ENCODE results near the gene FAM20A. TPM values are rescaled to one million over a fixed set of nuclear protein-coding genes. Genes with fewer than 3 reads are reported as not detected.

The FAM20A gene
- polyA plus RNA-seq, 1 donor from 2014 or later: not detected

GRCh38 chr17:68562736-68563135 is 38.4 kb downstream of the FAM20A start:
- H3K9me2 ChIP-seq (ENCODE audit: insufficient read depth, low read length): no peaks in the 10 kb centered on the region
- TF ChIP-seq CTCF (IDR thresholded peaks at IDR 0.05; ENCODE audit: poor library complexity, severe bottlenecking): no peak
- no peak for TF ChIP-seq TAF1 (IDR thresholded peaks at IDR 0.05; ENCODE audit: low read depth)
- no peaks in the 10 kb centered on the region for H3K27me3 ChIP-seq (ENCODE audit: insufficient read depth, low read depth, low read length)
- H3K79me2 ChIP-seq (replicated peaks; ENCODE audit: insufficient read depth, low read length): no peaks in the 10 kb centered on the region
- H3K36me3 ChIP-seq (ENCODE audit: insufficient read depth, low read length): no peaks in the 10 kb centered on the region
- no peak overlapping the region for H3K4me3 ChIP-seq (ENCODE audit: low read length)
- H3K9ac ChIP-seq (ENCODE audit: low read length): no peak overlapping the region
- no peak overlapping the region for H2AFZ ChIP-seq (ENCODE audit: low read depth, low read length)
- H4K20me1 ChIP-seq (ENCODE audit: insufficient read depth): no peaks in the 10 kb centered on the region
- H3K9me3 ChIP-seq (ENCODE audit: low read length): no peaks in the 10 kb centered on the region
- H3F3A ChIP-seq (ENCODE audit: insufficient read depth, low read length, poor library complexity, severe bottlenecking): no peaks in the 10 kb centered on the region
- no peak overlapping the region for H3K4me2 ChIP-seq (ENCODE audit: low read length)
- H3K27ac ChIP-seq (ENCODE audit: low read length): no peak overlapping the region

GRCh38 chr17:68560966-68561720 is 40.0 kb downstream of the FAM20A start:
- no peaks in the 10 kb centered on the region for H3K27me3 ChIP-seq (ENCODE audit: insufficient read depth, low read depth, low read length)
- H3K9me3 ChIP-seq (ENCODE audit: low read length): no peaks in the 10 kb centered on the region
- no peaks in the 10 kb centered on the region for H3K36me3 ChIP-seq (ENCODE audit: insufficient read depth, low read length)
- TF ChIP-seq SMC3 (conservative IDR thresholded peaks at IDR 0.05; ENCODE audit: poor library complexity) (no peak), POLR2AphosphoS5 (IDR thresholded peaks at IDR 0.05) (no peak), RAD21 (conservative IDR thresholded peaks at IDR 0.05) (no peak), REST (IDR thresholded peaks at IDR 0.05; ENCODE audit: borderline replicate concordance) (no peak), MXI1 (conservative IDR thresholded peaks at IDR 0.05; ENCODE audit: poor library complexity, severe bottlenecking) (no peak), EP300 (conservative IDR thresholded peaks at IDR 0.05; ENCODE audit: poor library complexity, severe bottlenecking) (no peak)
- no peaks in the 10 kb centered on the region for H3K9me2 ChIP-seq (ENCODE audit: insufficient read depth, low read length)
- no peak overlapping the region for H3K27ac ChIP-seq (ENCODE audit: low read length)
- H3K9ac ChIP-seq (ENCODE audit: low read length): no peak overlapping the region
- H4K20me1 ChIP-seq (ENCODE audit: insufficient read depth): no peaks in the 10 kb centered on the region
- H3K4me2 ChIP-seq (ENCODE audit: low read length): no peak overlapping the region
- H3F3A ChIP-seq (ENCODE audit: insufficient read depth, low read length, poor library complexity, severe bottlenecking): no peaks in the 10 kb centered on the region
- no peak overlapping the region for H2AFZ ChIP-seq (ENCODE audit: low read depth, low read length)
- no peak overlapping the region for H3K4me3 ChIP-seq (ENCODE audit: low read length)
- H3K79me2 ChIP-seq (replicated peaks; ENCODE audit: insufficient read depth, low read length): no peaks in the 10 kb centered on the region

- TF ChIP-seq TAF1 (IDR thresholded peaks at IDR 0.05; ENCODE audit: low read depth): no peak
- TF ChIP-seq CTCF (IDR thresholded peaks at IDR 0.05; ENCODE audit: poor library complexity, severe bottlenecking): no peak
- TF ChIP-seq RAD21 (conservative IDR thresholded peaks at IDR 0.05): no peak
- no peak for TF ChIP-seq REST (IDR thresholded peaks at IDR 0.05; ENCODE audit: borderline replicate concordance)
- no peak for TF ChIP-seq EP300 (conservative IDR thresholded peaks at IDR 0.05; ENCODE audit: poor library complexity, severe bottlenecking)
- no peak for TF ChIP-seq POLR2AphosphoS5 (IDR thresholded peaks at IDR 0.05)
- TF ChIP-seq EZH2 (IDR thresholded peaks at IDR 0.05; ENCODE audit: borderline replicate concordance, insufficient read depth, low read length, poor library complexity, severe bottlenecking): no peak
- Histone ChIP-seq H3K27ac (ENCODE audit: low read length) (no peak overlapping the region), H2AFZ (ENCODE audit: low read depth, low read length) (no peak overlapping the region), H3K9me3 (ENCODE audit: low read length) (no peaks in the 10 kb centered on the region), H3K79me2 (replicated peaks; ENCODE audit: insufficient read depth, low read length) (no peaks in the 10 kb centered on the region), H3K4me2 (ENCODE audit: low read length) (no peak overlapping the region), H3K4me3 (ENCODE audit: low read length) (no peak overlapping the region), H3K36me3 (ENCODE audit: insufficient read depth, low read length) (no peaks in the 10 kb centered on the region), H3K27me3 (ENCODE audit: insufficient read depth, low read depth, low read length) (no peaks in the 10 kb centered on the region), H3K9me2 (ENCODE audit: insufficient read depth, low read length) (no peaks in the 10 kb centered on the region), H3F3A (ENCODE audit: insufficient read depth, low read length, poor library complexity, severe bottlenecking) (no peaks in the 10 kb centered on the region), H3K9ac (ENCODE audit: low read length) (no peak overlapping the region), H4K20me1 (ENCODE audit: insufficient read depth) (no peaks in the 10 kb centered on the region)
Observed at GRCh38 chr17:68559316-68559715, 41.9 kb downstream of the FAM20A start.

Measured in neural cell (in vitro differentiated cells).